Stimulated activated CD4-positive, alpha-beta T cell treated with anti-CD3 and anti-CD28 coated beads, Interleukin-2, amount 100 ng/mL, for 24 hours (primary cell): ENCODE data around the gene LSM4.
A peak's percentile ranks its signal among the peaks of the same experiment; 100 is the strongest.

ENCODE experiments used
- DNase-seq, 2 donors: peaks; one replicate each; pipeline ENCODE4 v3.0.0-alpha.2; 2020

LSM4 gene

GRCh38 chr19:18309525-18310064, 13.3 kb downstream of the LSM4 start:
- DNase-seq, result no peak

- DNase-seq, result no peak
These were observed 13.9 kb downstream of the LSM4 start for GRCh38 chr19:18308948-18309325.

GRCh38 chr19:18308051-18308947, 14.6 kb downstream of the LSM4 start:
- no peak for DNase-seq

GRCh38 chr19:18307271-18307681, 15.6 kb downstream of the LSM4 start:
- no peak for DNase-seq

GRCh38 chr19:18306888-18307260, 16.0 kb downstream of the LSM4 start:
- no peak for DNase-seq

GRCh38 chr19:18306209-18306887, 16.5 kb downstream of the LSM4 start:
- no peak for DNase-seq

GRCh38 chr19:18304458-18305310, 18.2 kb downstream of the LSM4 start:
- DNase-seq, result peak; percentile 85 to 88

GRCh38 chr19:18304208-18304457, 18.7 kb downstream of the LSM4 start:
- peak in 1 of 2 donors; percentile 47 for DNase-seq

- DNase-seq, result no peak
These were observed 21.2 kb downstream of the LSM4 start for GRCh38 chr19:18301718-18302111.

GRCh38 chr19:18300930-18301717, 21.8 kb downstream of the LSM4 start:
- DNase-seq, result no peak

GRCh38 chr19:18299654-18300053, 23.2 kb downstream of the LSM4 start:
- DNase-seq, result no peak

- DNase-seq, result no peak
These were observed 24.3 kb downstream of the LSM4 start for GRCh38 chr19:18298601-18299000.

- no peak for DNase-seq
These were observed 25.6 kb downstream of the LSM4 start for GRCh38 chr19:18297308-18297707.

GRCh38 chr19:18295034-18295451, 27.8 kb downstream of the LSM4 start:
- no peak for DNase-seq

GRCh38 chr19:18294467-18294864, 28.4 kb downstream of the LSM4 start:
- peak; percentile 91 to 95 for DNase-seq

- DNase-seq, result no peak
These were observed 29.0 kb downstream of the LSM4 start for GRCh38 chr19:18293642-18294466.

- peak; percentile 56 to 74 for DNase-seq
These were observed 29.9 kb downstream of the LSM4 start for GRCh38 chr19:18292810-18293641.

GRCh38 chr19:18292462-18292809, 30.4 kb downstream of the LSM4 start:
- DNase-seq, result peak; percentile 37 to 46

GRCh38 chr19:18291590-18292461, 31.1 kb downstream of the LSM4 start:
- peak; percentile 80 to 91 for DNase-seq
